GM21423 (cell line): ENCODE results near the gene HID1.
"Not testable (repeated sequence)": the region's sequence is repeated elsewhere in the genome, so short reads cannot be mapped to it uniquely, and the experiment has no call there.

Experiments used
- ATAC-seq: cut with Tn5 transposase; IDR thresholded peaks from one replicate; pipeline ENCODE4 v1.9.1; 2021; ENCODE audit warnings: mild to moderate bottlenecking, moderate library complexity; ENCODE audit not compliant: unreplicated experiment

HID1 gene

DNA sequence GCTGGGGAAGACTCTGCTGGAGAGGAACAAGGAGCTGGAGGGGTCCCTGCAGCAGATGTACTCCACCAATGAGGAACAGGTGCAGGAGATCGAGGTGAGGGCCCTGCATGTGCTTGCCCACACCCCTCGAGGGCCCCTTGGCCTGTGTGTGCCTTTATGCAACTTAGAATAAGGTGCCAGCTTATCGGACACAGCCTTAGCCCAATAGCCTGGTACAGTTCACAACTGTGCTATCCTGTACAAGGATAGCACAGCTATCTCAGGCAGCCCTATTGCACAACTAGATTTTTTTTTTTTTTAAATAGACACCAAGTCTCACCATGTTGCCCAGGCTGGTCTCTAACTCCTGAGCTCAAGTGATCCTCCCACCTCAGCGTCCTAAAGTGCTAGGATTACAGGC lies 27.0 kb upstream of the HID1 start:
- no peak for ATAC-seq

DNA sequence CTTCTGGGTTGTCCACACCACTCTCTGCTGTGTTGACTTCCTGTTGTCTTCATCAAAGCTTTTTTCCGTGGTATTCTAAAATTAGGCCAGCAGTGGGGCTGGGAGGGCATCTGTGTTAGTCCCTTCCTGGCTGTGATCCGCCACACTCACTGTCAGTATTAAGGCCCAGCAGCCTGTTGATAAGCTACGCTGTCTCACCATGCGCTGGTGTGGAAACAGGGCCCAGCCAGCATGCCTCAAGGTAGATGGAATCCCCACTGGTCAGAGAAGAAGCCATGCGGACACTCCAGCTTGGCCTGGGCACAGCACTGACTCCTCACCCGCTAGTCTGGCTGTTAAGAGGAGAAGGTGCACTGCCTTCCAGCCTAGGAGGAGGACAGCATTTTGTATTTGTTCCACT lies 26.2 kb upstream of the HID1 start:
- ATAC-seq: no peak

- no peak for ATAC-seq
These were observed 23.3 kb upstream of the HID1 start for GRCh38 chr17:74995847-74996246.

DNA sequence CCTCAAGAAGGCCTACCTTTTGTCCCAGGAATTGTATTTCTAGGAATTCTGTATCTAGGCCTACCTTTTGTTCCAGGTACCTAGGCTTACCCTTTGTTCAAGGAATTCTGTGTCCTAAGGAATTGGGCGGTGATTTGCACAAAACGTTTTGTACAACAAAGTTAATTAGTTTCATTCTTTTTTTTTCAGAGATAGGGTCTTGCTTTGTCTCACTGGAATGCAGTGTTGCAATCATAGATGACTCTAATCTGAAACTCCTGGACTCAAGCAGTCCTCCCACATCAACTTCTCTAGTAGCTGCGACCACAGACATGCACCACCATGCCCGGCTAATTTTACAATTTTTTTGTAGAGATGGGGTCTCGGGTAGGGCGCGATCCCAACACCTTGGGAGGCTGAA lies 21.9 kb upstream of the HID1 start:
- no peak for ATAC-seq

- no peak for ATAC-seq
These were observed 19.7 kb upstream of the HID1 start for GRCh38 chr17:74992223-74992622.

GRCh38 chr17:74990581-74991105 lies 18.1 kb upstream of the HID1 start:
- no peak for ATAC-seq

DNA sequence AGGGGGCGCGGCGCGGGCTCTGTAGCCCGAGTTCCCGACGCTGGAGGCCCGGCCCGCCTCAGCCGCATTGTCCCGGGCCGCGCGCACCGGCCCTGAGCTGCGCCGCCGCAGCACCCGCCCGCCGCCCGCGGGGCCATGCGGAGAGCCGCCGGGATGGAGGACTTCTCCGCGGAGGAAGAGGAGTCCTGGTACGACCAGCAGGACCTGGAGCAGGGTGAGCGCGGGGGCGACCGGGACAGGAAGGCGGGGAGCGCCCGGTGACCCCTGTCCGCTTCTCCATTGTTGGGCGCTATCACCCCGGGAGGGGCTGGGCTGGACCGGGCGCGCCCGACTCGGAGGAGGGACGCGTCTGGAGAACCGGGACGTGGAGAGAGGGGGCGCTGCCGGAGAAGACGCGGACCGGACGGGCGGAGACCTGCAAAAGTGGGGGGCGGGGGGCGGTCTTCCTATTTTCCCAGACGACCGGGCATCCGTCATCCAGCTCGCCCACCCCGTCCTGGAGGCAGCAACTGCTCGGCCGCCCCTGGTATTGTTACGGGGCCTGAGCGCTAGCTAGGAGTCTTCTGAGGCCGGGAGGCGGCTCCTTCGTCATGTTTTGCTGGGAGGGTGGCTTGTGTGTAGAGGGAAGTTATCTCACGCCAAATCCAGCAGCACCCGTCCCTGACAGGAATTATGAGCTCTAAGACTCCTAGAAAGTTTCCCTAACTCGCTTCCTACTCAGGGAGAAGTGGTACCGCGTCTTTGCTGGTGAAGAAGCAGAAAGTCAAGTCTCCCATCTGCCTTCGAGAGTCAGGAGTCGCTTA lies 15.6 kb upstream of the HID1 start:
- ATAC-seq: peak; percentile 32

DNA sequence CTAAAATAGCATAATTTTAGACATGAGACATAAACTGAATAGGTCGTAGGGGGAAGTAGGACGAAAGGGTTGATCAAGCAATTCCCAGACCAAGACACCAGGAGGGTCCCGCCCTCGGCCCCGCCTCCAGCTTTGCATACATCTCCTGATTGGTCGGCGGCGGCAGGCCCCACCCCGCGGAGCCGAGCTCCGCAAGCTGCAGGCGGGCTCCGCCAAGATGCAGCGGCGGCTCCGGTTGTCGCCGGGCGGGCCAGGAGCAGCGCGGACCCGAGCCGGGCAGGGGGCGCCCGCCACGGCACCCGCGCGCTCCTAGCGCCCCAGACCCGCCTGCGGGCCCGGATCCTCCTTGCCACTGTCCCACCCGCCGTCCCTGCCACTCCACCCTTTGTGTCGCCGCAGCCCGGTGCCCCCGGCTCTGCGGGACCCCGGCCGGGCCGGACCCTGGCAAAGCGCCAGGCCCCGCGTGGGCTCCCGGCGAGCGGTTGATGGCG lies 14.9 kb upstream of the HID1 start, which contains the start of gene CDR2L:
Gene CDR2L (plus strand): TSS at position 215 of the 491 bp plus-strand sequence. CDS start 412 bp downstream, outside the sequence.
- peak; percentile 94 for ATAC-seq

GRCh38 chr17:74986206-74986576 lies 13.6 kb upstream of the HID1 start:
- ATAC-seq: no peak

DNA sequence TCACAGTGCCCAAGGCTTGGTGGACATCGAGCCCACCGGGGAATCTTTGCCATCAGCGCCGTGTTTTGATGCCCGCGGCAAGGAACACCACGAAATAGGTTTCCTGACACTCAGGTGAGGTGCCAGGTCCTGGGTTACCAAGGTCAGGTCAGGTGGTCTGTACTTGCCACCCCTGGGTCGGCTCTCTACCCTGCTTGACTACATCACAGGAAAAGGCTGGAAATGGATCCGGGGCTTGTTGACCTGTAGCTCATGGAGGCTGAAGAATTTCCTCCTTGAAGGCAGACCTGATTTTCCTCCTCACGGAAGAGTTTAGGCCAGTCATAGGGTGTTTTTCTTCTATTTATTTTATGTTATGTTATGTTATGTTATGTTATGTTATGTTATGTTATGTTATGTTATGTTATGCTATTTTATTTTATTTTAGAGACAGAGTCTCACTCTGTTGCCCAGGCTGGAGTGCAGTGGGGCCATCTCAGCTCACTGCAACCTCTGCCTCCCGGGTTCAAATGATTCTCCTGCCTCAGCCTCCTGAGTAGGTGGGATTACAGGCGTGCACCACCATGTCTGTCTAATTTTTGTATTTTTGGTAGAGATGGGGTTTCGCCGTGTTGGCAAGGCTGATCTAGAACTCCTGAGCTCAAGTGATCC lies 10.2 kb upstream of the HID1 start:
- ATAC-seq: not testable (repeated sequence)

DNA sequence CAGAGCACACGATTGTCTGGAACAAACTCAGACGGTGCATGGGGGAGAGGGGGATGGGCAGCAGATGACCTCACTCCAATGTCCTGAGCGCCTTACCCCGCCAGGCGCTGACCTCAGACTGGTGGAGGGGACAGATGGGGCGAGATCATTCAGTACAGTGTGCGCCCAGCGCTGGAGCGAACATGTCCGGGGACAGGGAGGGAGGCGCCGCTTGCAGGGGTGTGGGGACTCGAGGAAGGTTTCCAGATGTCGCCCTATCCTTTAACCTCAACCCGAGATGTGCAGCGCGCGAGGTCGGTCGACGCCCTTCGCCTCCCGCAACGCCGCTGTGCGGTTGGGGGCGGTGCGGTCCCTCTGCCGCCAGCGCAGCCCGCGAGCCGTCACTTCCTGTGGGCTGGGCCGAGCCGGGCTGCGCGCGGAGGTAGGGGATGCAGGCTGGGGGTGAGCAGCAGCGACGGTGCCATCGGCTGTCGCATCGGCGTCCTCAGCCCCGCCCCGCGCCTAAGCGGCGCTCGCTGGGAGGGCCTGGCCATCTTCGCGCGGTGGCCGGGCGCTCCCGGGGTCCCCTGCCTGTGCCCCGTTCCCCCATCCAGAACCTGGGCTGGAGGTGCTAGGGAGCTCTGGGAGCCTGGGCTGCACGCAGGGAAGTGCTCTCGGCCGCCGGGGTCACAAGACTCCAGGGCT lies 9.6 kb upstream of the HID1 start:
- ATAC-seq: peak; percentile 75

GRCh38 chr17:74981318-74981978 lies 8.9 kb upstream of the HID1 start:
- ATAC-seq: no peak

GRCh38 chr17:74979408-74980146 lies 7.0 kb upstream of the HID1 start:
- ATAC-seq: no peak

GRCh38 chr17:74978240-74978639 lies 5.7 kb upstream of the HID1 start:
- no peak for ATAC-seq

- ATAC-seq: no peak
These were observed 5.2 kb upstream of the HID1 start for GRCh38 chr17:74977802-74978201.

DNA sequence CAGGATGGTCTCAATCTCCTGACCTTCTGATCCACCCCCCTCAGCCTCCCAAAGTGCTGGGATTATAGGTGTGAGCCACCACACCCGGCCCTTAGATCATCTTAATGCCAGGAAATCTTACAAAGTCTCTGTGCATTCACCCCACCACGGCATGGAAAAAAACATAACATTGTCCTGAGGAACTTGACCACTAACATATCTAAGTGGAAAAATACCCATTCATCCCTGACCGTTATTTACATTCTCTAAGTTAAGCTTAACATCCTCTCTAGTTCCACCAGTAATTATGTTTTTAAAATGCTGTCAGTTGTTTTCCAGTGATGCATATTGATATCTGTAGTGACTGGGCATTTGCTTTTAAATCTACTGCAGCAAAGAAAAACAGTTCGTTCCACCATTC lies 3.4 kb upstream of the HID1 start:
- ATAC-seq: no peak

- ATAC-seq: no peak
These were observed 392 bp upstream of the HID1 start for GRCh38 chr17:74972973-74973328.

DNA sequence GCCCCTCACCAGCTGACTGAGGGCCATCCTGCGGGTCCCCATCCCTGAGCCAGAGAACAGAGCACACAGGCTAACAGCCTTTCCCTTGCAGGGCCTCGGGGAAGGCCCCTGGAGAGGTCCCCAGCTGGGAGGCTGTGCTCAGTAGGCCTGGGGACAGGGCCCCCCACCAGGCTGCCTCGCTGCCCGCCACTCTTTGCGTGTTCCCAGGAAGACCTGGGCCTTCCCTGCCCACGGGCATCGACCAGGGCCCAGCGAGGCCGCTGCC lies 785 bp downstream of the HID1 start:
- ATAC-seq: no peak

DNA sequence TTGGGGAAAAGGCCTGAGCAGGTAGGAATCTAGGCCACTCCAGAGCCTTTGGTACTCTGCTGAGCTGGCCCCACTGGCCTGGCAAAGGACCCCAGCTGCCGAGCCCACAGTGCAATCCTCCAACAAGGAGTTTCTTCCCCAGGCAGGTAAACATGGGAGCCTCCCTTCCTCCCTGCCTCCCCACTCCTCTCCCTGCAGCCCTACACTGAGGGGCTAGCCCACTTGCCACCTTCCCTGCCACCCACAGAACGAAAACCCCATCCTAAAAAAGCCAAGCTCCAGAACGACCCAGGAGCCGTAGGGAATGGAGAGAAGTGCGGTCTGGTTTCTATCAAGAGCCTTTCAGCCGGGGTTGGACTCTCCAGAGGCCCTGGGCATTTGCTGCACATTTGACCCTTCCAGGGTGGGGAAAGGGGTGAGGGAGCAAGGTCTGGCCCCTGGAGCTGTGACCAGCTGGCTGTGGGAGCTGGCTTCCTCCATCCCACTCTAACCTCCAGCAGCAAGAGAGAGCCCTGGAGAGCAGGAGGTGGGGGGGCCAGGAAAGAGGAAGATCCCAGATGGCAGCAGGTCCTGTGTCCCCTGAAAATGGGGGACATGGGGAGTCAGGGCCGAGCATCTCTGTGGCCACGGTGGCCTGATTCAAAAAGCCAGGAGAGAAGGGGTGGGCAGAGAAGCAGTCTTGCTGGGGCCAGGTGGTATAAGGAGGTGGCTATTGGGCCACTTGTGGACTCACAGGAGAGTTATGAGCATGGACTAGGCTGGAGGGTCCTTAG lies 1.3 kb downstream of the HID1 start:
- no peak for ATAC-seq

GRCh38 chr17:74970395-74970794 lies 2.2 kb downstream of the HID1 start:
- ATAC-seq: no peak
